T follicular helper cell (primary cell): Measurements from ENCODE around the gene ADD1.
"Not testable (repeated sequence)": the region's sequence is repeated elsewhere in the genome, so short reads cannot be mapped to it uniquely, and the experiment has no call there.

Source experiments
- DNase-seq: peaks from one replicate; pipeline ENCODE4 v3.0.0-alpha.2; 2020; ENCODE audit warnings: low read depth

The ADD1 gene

GRCh38 chr4:2922453-2923101 lies 78.9 kb downstream of the ADD1 start:
- DNase-seq, result not testable (repeated sequence)

GRCh38 chr4:2923141-2923551 lies 79.5 kb downstream of the ADD1 start:
- DNase-seq, result no peak

- DNase-seq, result no peak
Observed at GRCh38 chr4:2923668-2924173, 80.1 kb downstream of the ADD1 start.

- DNase-seq, result no peak
Observed at GRCh38 chr4:2924286-2924685, 80.6 kb downstream of the ADD1 start.

- DNase-seq, result no peak
Observed at GRCh38 chr4:2924765-2925301, 81.2 kb downstream of the ADD1 start.

GRCh38 chr4:2925496-2925895 lies 81.9 kb downstream of the ADD1 start:
- no peak for DNase-seq

GRCh38 chr4:2925931-2926860 lies 82.6 kb downstream of the ADD1 start:
- no peak for DNase-seq

- no peak for DNase-seq
Observed at GRCh38 chr4:2927016-2927695, 83.5 kb downstream of the ADD1 start.

GRCh38 chr4:2927696-2928075 lies 84.0 kb downstream of the ADD1 start:
- no peak for DNase-seq

GRCh38 chr4:2928242-2929176 lies 84.9 kb downstream of the ADD1 start:
- no peak for DNase-seq

- DNase-seq, result no peak
Observed at GRCh38 chr4:2929469-2929868, 85.8 kb downstream of the ADD1 start.

GRCh38 chr4:2930135-2930757 lies 86.6 kb downstream of the ADD1 start:
- DNase-seq, result no peak

- DNase-seq, result no peak
Observed at GRCh38 chr4:2930758-2931511, 87.3 kb downstream of the ADD1 start.

- peak; percentile 30 for DNase-seq
Observed at GRCh38 chr4:2931512-2932301, 88.1 kb downstream of the ADD1 start.

GRCh38 chr4:2932321-2932950 lies 88.8 kb downstream of the ADD1 start:
- DNase-seq, result no peak

GRCh38 chr4:2932951-2933565 lies 89.4 kb downstream of the ADD1 start:
- no peak for DNase-seq

GRCh38 chr4:2933566-2934076 lies 90.0 kb downstream of the ADD1 start:
- DNase-seq, result no peak
